KMS-11 (cell line): ENCODE measurements around the gene SHISA5.
A peak's percentile ranks its signal among the peaks of the same experiment; 100 is the strongest.

Experiments used
- H2AFZ ChIP-seq: fragments of 200-600 bp; sonication (generic); 2 replicates; pipeline ENCODE4 v1.6.1; 2016; ENCODE audit warnings: antibody characterized with exemption, mixed run types, low read depth
- H3K27ac ChIP-seq: fragments of 200-600 bp; sonication (generic); 2 replicates; pipeline ENCODE4 v1.6.1; 2016; ENCODE audit warnings: mild to moderate bottlenecking, mixed run types
- H3K27me3 ChIP-seq: fragments of 200-600 bp; sonication (generic); 2 replicates; pipeline ENCODE4 v1.6.1; 2017; ENCODE audit warnings: mild to moderate bottlenecking, low read depth, mixed run types, moderate library complexity; ENCODE audit not compliant: insufficient read depth
- H3K36me3 ChIP-seq: fragments of 200-600 bp; sonication (generic); 2 replicates; pipeline ENCODE4 v1.6.1; 2017; ENCODE audit warnings: mild to moderate bottlenecking, mixed run types; ENCODE audit not compliant: insufficient read depth
- H3K4me1 ChIP-seq: fragments of 200-600 bp; sonication (generic); 2 replicates; pipeline ENCODE4 v1.6.1; 2016; ENCODE audit warnings: mild to moderate bottlenecking, low read depth, mixed run types; ENCODE audit not compliant: poor library complexity, severe bottlenecking
- H3K4me2 ChIP-seq: fragments of 200-600 bp; sonication (generic); 2 replicates; pipeline ENCODE4 v1.7.0; 2016; ENCODE audit warnings: mild to moderate bottlenecking, mixed run types
- H3K4me3 ChIP-seq: fragments of 200-600 bp; sonication (generic); IDR thresholded peaks from 2 replicates; pipeline ENCODE4 v1.6.1; 2017; ENCODE audit warnings: low read depth, low read length, mixed read lengths; ENCODE audit not compliant: insufficient read depth
- H3K79me2 ChIP-seq: fragments of 200-600 bp; sonication (generic); 2 replicates; pipeline ENCODE4 v1.6.1; 2016; ENCODE audit warnings: low read depth, mixed run types; ENCODE audit not compliant: insufficient read depth
- H3K9ac ChIP-seq: fragments of 200-600 bp; sonication (generic); 2 replicates; pipeline ENCODE4 v1.6.1; 2016; ENCODE audit warnings: mild to moderate bottlenecking, mixed run types
- H4K20me1 ChIP-seq: fragments of 200-600 bp; sonication (generic); 2 replicates; pipeline ENCODE4 v1.6.1; 2016; ENCODE audit warnings: mild to moderate bottlenecking, mixed run types; ENCODE audit not compliant: insufficient read depth
- CTCF ChIP-seq: fragments of 200-600 bp; sonication (generic); conservative IDR thresholded peaks from 2 replicates; pipeline ENCODE4 v1.6.1; 2017; ENCODE audit warnings: low read depth, mild to moderate bottlenecking, antibody characterized with exemption, low read length, moderate library complexity, mixed read lengths

SHISA5 gene

GRCh38 chr3:48429317-48429959, 74.5 kb downstream of the SHISA5 start:
- no peaks in the 10 kb centered on the region for H3K79me2 ChIP-seq
- H3K36me3 ChIP-seq = no peaks in the 10 kb centered on the region
- peak overlapping the region; percentile 30; the same call in 1 of the 2 replicates for H3K9ac ChIP-seq
- H3K4me3 ChIP-seq = peak overlapping the region; percentile 28
- no peak for TF ChIP-seq CTCF
- H3K27ac ChIP-seq = no peak overlapping the region
- H3K4me2 ChIP-seq = peak overlapping the region; percentile 48; the same call in 1 of the 2 replicates
- H3K4me1 ChIP-seq = peaks cover 4% of the 10 kb centered on the region
- no peaks in the 10 kb centered on the region for H3K27me3 ChIP-seq
- H4K20me1 ChIP-seq = no peaks in the 10 kb centered on the region
- peak overlapping the region; percentile 67 for H2AFZ ChIP-seq

GRCh38 chr3:48428572-48429316, 75.2 kb downstream of the SHISA5 start:
- Histone ChIP-seq H3K4me3 (peak overlapping the region; percentile 28), H3K4me2 (no peak overlapping the region; the same call in 1 of the 2 replicates), H2AFZ (peak overlapping the region; percentile 67), H3K27ac (no peak overlapping the region), H3K79me2 (no peaks in the 10 kb centered on the region), H3K4me1 (peaks cover 4% of the 10 kb centered on the region), H3K36me3 (no peaks in the 10 kb centered on the region), H3K9ac (peak overlapping the region; percentile 30; the same call in 1 of the 2 replicates), H3K27me3 (no peaks in the 10 kb centered on the region), H4K20me1 (no peaks in the 10 kb centered on the region)
- no peak for TF ChIP-seq CTCF

GRCh38 chr3:48428088-48428571, 75.8 kb downstream of the SHISA5 start:
- H3K79me2 ChIP-seq = no peaks in the 10 kb centered on the region
- no peaks in the 10 kb centered on the region for H4K20me1 ChIP-seq
- TF ChIP-seq CTCF = no peak
- no peaks in the 10 kb centered on the region for H3K36me3 ChIP-seq
- no peak overlapping the region for H3K4me3 ChIP-seq
- H3K4me2 ChIP-seq = no peak overlapping the region
- no peak overlapping the region for H3K9ac ChIP-seq
- no peaks in the 10 kb centered on the region for H3K27me3 ChIP-seq
- no peak overlapping the region for H2AFZ ChIP-seq
- peaks cover 4% of the 10 kb centered on the region for H3K4me1 ChIP-seq
- H3K27ac ChIP-seq = no peak overlapping the region

GRCh38 chr3:48427630-48427962, 76.4 kb downstream of the SHISA5 start:
- H3K4me3 ChIP-seq = no peak overlapping the region
- no peak overlapping the region for H3K27ac ChIP-seq
- TF ChIP-seq CTCF = no peak
- peaks cover 4% of the 10 kb centered on the region for H3K4me1 ChIP-seq
- H4K20me1 ChIP-seq = no peaks in the 10 kb centered on the region
- H2AFZ ChIP-seq = no peak overlapping the region
- H3K79me2 ChIP-seq = no peaks in the 10 kb centered on the region
- H3K36me3 ChIP-seq = no peaks in the 10 kb centered on the region
- H3K27me3 ChIP-seq = no peaks in the 10 kb centered on the region
- no peak overlapping the region for H3K4me2 ChIP-seq
- no peak overlapping the region for H3K9ac ChIP-seq
